NCI-H345 treated with DMSO at 0.1 percent for 48 hours (cell line): ENCODE results near the gene PTPRT.

Experiments
- DNase-seq: peaks from one replicate; lab custom pipeline; 2025; ENCODE audit not compliant: unreplicated experiment; lab: John Stamatoyannopoulos, UW

Gene PTPRT

GRCh38 chr20:42978184-42978974 is 211.3 kb downstream of the PTPRT start:
- DNase-seq = no peak

DNA sequence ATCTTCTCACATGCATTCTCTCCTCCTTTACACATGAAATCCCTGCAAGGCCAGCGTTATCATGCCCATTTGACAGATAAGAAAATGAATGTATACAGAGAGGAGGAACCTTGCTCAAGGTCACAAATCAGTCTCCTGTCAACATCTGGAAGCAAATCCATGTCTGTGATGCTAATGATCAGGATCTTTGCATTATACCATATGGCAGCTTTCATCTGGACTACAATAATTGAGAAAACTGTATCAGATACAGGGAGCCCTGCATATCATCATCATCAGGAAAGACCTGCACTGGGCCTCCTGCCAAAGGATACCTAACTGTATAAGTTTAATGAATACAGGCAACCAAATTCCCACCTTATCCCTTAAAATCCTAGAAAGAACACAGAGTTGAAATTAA is 213.7 kb downstream of the PTPRT start:
- DNase-seq = no peak

- DNase-seq = no peak
Observed at GRCh38 chr20:42974347-42974746, 215.4 kb downstream of the PTPRT start.

DNA sequence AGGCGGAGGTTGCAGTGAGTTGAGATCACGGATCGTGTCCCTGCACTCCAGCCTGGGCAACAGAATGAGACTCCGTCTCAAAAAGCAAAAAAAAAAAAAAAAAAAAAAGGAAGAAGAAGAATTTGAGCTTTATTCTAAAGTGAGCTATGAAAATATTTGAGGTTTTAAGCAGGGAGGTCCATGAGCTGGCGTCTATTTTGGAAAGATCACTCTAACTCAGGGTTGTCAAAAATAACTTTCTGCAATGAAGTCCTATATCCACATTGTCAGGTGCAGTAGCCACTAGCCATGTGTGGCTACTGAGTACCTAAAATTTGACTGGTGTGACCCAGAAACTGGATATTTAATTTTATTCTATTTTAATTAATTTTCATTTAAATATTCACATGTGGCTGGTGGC is 217.1 kb downstream of the PTPRT start:
- DNase-seq = no peak

GRCh38 chr20:42968746-42969145 is 221.0 kb downstream of the PTPRT start:
- no peak for DNase-seq

DNA sequence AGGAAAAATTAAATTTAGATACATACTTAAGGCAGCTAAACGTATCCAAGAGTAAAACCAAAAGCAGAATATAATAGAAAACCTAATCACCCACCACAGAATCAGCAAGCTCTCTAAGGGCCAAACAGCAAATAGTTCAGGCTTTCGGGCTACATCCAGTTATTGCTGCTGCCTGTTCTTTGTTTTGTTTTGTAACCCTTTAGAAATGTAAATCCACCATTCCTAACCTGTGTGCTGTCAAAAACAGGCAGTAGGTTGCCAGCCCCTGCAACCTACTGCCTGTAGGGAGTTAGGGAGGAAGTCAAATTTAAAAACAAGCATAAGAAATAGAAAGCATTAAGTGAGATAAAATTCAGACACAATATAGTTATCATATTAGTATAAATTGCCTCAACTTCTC is 225.9 kb downstream of the PTPRT start:
- no peak for DNase-seq

DNA sequence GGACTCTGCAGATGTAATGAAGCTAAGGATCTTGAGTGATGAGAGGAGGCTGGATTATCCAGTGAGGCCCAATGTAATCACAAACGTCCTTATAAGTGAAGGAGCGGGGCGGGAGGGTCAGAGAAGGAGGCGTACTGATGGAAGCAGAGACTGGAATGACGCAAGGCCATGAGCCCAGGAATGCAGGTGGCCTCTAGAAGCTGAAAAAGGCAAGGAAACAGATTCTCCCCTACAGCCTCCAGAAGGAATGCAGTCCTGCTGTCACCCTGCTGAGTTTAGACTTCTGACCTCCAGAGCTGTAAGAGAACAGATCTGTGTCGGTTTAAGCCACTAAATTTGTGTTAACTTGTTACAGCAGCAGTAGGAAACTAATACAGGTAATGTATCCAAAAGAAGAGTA is 227.9 kb downstream of the PTPRT start:
- DNase-seq = no peak

DNA sequence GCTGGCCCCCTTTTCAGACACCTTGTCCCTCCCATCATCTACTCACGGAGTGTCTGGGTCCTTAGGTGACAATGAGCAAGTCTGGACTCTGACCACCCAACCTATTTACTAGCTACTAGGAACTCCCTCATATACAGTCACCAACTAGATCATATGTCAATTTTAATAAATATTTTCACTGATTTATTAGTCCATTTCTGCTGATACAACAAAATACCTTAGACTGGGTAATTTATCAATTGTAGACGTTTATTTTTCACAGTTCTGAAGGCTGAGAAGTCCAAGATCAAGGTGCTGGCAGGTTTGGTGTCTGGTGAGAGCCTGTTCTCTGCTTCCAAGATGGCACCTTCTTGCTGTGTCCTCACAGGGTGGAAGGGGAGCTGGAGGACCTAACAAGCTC is 229.7 kb downstream of the PTPRT start:
- no peak for DNase-seq

DNA sequence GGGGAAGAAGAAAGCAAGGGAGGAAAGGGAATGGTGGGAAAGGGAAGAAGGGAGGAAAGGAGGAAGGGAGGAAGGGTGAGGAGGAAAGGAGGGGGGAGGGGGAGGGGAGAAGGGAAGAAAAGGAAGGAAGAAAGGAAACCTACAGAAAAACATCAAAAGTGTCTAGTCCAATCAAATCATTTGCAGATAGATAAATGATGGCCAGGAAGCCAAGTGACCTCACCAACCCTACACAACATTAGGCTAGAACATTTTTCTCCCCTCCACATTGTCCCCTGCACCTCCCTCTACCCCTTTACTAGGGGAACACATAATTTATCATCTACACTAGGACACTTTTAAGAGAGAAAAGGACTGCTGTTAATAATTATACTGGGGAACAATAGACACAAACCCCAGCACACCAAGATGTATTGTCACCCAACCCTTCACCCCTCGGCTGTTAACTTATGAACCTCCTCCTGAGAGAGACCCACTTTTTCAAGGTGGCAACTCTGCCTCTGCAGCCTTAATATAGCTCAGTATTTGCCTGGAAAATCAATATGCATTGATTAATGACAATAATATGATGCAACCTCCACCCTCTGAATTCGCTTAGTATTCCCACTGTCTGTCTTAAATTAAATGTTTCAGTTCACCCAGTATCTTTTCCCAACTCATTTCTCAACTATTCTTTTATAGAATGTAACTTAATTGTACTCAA is 231.2 kb downstream of the PTPRT start:
- DNase-seq = no peak

- no peak for DNase-seq
Observed at GRCh38 chr20:42957704-42958095, 232.0 kb downstream of the PTPRT start.

- no peak for DNase-seq
Observed at GRCh38 chr20:42957018-42957703, 232.5 kb downstream of the PTPRT start.

GRCh38 chr20:42955713-42956112 is 234.0 kb downstream of the PTPRT start:
- no peak for DNase-seq

GRCh38 chr20:42954951-42955350 is 234.8 kb downstream of the PTPRT start:
- no peak for DNase-seq

GRCh38 chr20:42949950-42950349 is 239.8 kb downstream of the PTPRT start:
- DNase-seq = no peak

DNA sequence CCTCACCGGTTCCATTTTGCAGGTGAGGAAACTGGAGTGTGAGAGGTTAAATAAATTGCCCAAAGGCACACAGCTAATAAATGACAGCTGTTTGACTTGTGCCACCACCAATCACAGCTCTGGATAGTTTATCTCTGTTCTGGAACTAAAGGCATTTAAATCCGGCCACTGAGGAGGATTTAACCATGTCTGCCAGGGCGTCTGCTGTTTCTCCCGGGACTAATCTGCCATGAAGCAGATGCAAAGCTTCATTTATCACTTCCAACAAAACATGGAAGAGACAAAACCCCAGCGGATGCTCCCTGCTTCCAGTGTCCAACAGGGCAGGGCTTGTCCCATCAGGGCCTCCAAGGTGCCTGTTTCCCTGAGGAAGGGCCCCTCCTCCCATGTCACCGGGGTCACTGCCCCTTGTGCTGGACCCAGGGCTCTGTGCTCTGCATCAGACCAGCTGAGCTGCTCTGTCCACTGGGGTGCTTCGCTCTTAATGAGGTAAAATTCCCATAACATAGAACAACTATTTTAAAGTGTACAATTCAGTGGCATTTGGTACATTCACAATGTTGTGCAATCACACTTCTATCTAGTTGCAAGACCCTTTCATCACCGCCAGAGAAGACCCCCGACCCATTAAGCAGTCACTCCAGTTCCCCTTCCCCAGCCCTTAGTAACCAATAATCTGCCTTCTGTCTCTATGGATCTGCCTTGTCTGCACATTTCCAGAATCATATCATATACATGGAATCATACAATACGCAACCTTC is 244.3 kb downstream of the PTPRT start:
- DNase-seq = no peak

DNA sequence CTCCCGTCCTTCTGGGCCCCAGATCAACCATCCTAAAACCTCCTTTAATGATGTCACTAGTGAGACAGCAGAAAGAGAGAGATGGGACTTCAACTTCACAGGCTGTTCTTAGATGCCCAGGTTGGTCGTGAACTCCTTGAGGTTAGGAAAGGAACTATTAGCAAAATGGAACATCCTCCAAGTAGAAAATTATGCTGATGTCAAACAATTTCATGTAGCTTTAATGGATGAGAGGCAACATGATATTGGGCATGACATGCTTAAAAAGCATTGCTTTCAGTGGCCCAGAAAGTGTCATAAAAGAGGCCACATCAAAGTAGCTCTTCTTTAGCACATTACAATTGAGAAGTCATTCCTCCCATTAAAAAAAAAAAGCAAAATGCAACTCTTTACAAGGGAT is 248.1 kb downstream of the PTPRT start:
- DNase-seq = no peak

- DNase-seq = no peak
Observed at GRCh38 chr20:42938441-42939205, 251.1 kb downstream of the PTPRT start.

GRCh38 chr20:42936482-42936881 is 253.2 kb downstream of the PTPRT start:
- no peak for DNase-seq

DNA sequence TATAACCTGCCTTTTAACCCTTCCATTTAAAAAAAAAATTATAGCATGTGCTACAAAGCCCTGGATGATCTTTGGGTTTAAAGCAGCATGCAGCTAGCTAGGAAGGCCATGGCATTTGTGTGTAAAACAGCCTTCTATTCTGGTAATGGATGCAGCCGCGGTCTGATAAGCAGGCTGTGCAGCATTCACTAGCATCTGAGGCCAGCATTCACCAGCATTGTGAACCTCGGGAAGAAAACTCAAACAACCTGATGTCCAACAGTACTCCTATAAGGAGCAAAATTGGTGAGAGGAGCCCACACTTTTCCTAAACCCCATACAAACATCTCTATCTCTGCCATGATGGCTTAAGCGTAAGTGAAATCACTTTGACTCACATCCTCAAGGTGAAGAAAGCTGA is 265.5 kb downstream of the PTPRT start:
- no peak for DNase-seq

- no peak for DNase-seq
Observed at GRCh38 chr20:42923348-42923918, 266.3 kb downstream of the PTPRT start.
